Inflammatory macrophage treated with lipopolysaccharide for 4 hours (primary cell): Measurements from ENCODE around the gene CASZ1.

Experiments
- DNase-seq: peaks from one replicate; pipeline ENCODE4 v3.0.0-alpha.2; 2020

CASZ1 gene

GRCh38 chr1:10682108-10682445, 114.4 kb downstream of the CASZ1 start:
- no peak for DNase-seq

GRCh38 chr1:10681296-10682107, 114.9 kb downstream of the CASZ1 start:
- no peak for DNase-seq

GRCh38 chr1:10680487-10680886, 116.0 kb downstream of the CASZ1 start:
- no peak for DNase-seq

- DNase-seq = no peak
Observed at GRCh38 chr1:10679496-10680220, 116.8 kb downstream of the CASZ1 start.

GRCh38 chr1:10678852-10679251, 117.6 kb downstream of the CASZ1 start:
- DNase-seq = no peak

GRCh38 chr1:10678402-10678801, 118.0 kb downstream of the CASZ1 start:
- no peak for DNase-seq

- no peak for DNase-seq
Observed at GRCh38 chr1:10677491-10678391, 118.7 kb downstream of the CASZ1 start.

GRCh38 chr1:10676963-10677362, 119.5 kb downstream of the CASZ1 start:
- no peak for DNase-seq

GRCh38 chr1:10675813-10676212, 120.6 kb downstream of the CASZ1 start:
- DNase-seq = no peak

- no peak for DNase-seq
Observed at GRCh38 chr1:10674700-10675609, 121.5 kb downstream of the CASZ1 start.

GRCh38 chr1:10674222-10674621, 122.2 kb downstream of the CASZ1 start:
- no peak for DNase-seq

- no peak for DNase-seq
Observed at GRCh38 chr1:10673109-10673711, 123.2 kb downstream of the CASZ1 start.

GRCh38 chr1:10672343-10673050, 123.9 kb downstream of the CASZ1 start:
- DNase-seq = no peak

GRCh38 chr1:10671622-10672342, 124.7 kb downstream of the CASZ1 start:
- no peak for DNase-seq

- DNase-seq = no peak
Observed at GRCh38 chr1:10671090-10671489, 125.4 kb downstream of the CASZ1 start.

- DNase-seq = no peak
Observed at GRCh38 chr1:10670190-10670589, 126.3 kb downstream of the CASZ1 start.

GRCh38 chr1:10669570-10669969, 126.9 kb downstream of the CASZ1 start:
- no peak for DNase-seq

- no peak for DNase-seq
Observed at GRCh38 chr1:10667861-10668761, 128.3 kb downstream of the CASZ1 start.
